GM12878 (cell line): ENCODE measurements around the gene ATG5. TPM values are rescaled to one million over a fixed set of nuclear protein-coding genes. Genes with fewer than 3 reads are reported as not detected.

Source experiments
- ATAC-seq: fragments of 200-7000 bp; cut with Tn5 transposase; 3 replicates; pipeline ENCODE4 v1.9.1; 2020; ENCODE audit warnings: mild to moderate bottlenecking, moderate library complexity
- BruUV-seq: library from RNA; stranded (reverse); fragments of 400-500 nt; replicated peaks from 2 replicates; lab custom pipeline; 2021; lab: Mats Ljungman, UMichigan
- CTCF ChIA-PET: fragments of 300-600 bp; sonication (Branson Sonifier 250); formaldehyde crosslinking; extraction: SDS; loops from one replicate; lab custom pipeline; 2021; ENCODE audit warnings: inconsistent platforms; lab: Yijun Ruan, JAX
- POLR2A ChIA-PET: fragments of 350-600 bp; formaldehyde crosslinking; extraction: SDS; loops from one replicate; lab custom pipeline; 2021; ENCODE audit warnings: inconsistent platforms; lab: Charles Lee
- RAD21 ChIA-PET: fragments of 300-600 bp; sonication (Branson Sonifier 250); formaldehyde crosslinking; loops from one replicate; lab custom pipeline; 2023; ENCODE audit warnings: antibody characterized with exemption; ENCODE audit not compliant: unreplicated experiment; lab: Charles Lee
- SMC1A ChIA-PET: fragments of 300-600 bp; sonication (Branson Sonifier 250); formaldehyde crosslinking; loops from one replicate; lab custom pipeline; 2023; ENCODE audit not compliant: unreplicated experiment, uncharacterized antibody; lab: Charles Lee
- DNase-seq: peaks from one replicate; pipeline ENCODE4 v3.0.0-alpha.2; 2011; ENCODE audit warnings: low read depth, low spot score
- FAIRE-seq: peaks from 3 replicates; lab custom pipeline; 2011; peaks lifted over from hg19 to GRCh38; lab: Jason Lieb, UNC
- H2AFZ ChIP-seq: 2 replicates; pipeline ENCODE4 v1.6.0; 2011; ENCODE audit warnings: low read depth, low read length, control low read depth; ENCODE audit not compliant: control insufficient read depth
- H3K27ac ChIP-seq: 2 replicates; pipeline ENCODE4 v1.5.1; 2011; ENCODE audit warnings: control low read depth; ENCODE audit not compliant: control insufficient read depth, insufficient read depth
- H3K27me3 ChIP-seq, 2 experiments: replicated peaks in 1 of 2; 2 replicates each; pipeline versions ENCODE4 v1.6.0 to v1.6.1; 2011; ENCODE audit warnings: low read length in 1 of 2; ENCODE audit not compliant: control insufficient read depth in 2 of 2, insufficient read depth in 2 of 2
- H3K36me3 ChIP-seq, 2 experiments: 2 replicates each; pipeline ENCODE4 v1.5.1; 2011; ENCODE audit warnings: low read length in 1 of 2; ENCODE audit not compliant: control insufficient read depth in 2 of 2, insufficient read depth in 2 of 2
- H3K4me1 ChIP-seq: 2 replicates; pipeline ENCODE4 v1.6.1; 2011; ENCODE audit warnings: mild to moderate bottlenecking, low read length, moderate library complexity, mixed read lengths; ENCODE audit not compliant: control insufficient read depth, insufficient read depth
- H3K4me2 ChIP-seq: 2 replicates; pipeline ENCODE4 v1.6.0; 2011; ENCODE audit warnings: control low read depth; ENCODE audit not compliant: control insufficient read depth, insufficient read depth
- H3K4me3 ChIP-seq: fragments of 200-600 bp; sonication (generic); 2 replicates; pipeline ENCODE4 v1.5.1; 2016
- H3K79me2 ChIP-seq: 2 replicates; pipeline ENCODE4 v1.6.0; 2011; ENCODE audit warnings: low read length; ENCODE audit not compliant: control insufficient read depth, insufficient read depth
- H3K9ac ChIP-seq: 2 replicates; pipeline ENCODE4 v1.8.0; 2011; ENCODE audit warnings: low read length, control low read depth, mixed read lengths; ENCODE audit not compliant: control insufficient read depth, insufficient read depth
- H3K9me3 ChIP-seq: replicated peaks from 3 replicates; pipeline ENCODE4 v1.5.1; 2011; ENCODE audit warnings: mild to moderate bottlenecking, low read length; ENCODE audit not compliant: control insufficient read depth, insufficient read depth
- H4K20me1 ChIP-seq: 2 replicates; pipeline ENCODE4 v1.6.0; 2011; ENCODE audit not compliant: control insufficient read depth, insufficient read depth
- IKZF1 ChIP-seq: fragments of 450-650 bp; conservative IDR thresholded peaks from 2 replicates; pipeline ENCODE4 v1.6.1; 2017; ENCODE audit warnings: antibody characterized with exemption, mild to moderate bottlenecking
- MYB ChIP-seq: fragments of 150-350 bp; IDR thresholded peaks from 2 replicates; pipeline ENCODE4 v1.6.1; 2014; ENCODE audit warnings: mild to moderate bottlenecking, low read depth, low read length, borderline replicate concordance
- NFYA ChIP-seq: IDR thresholded peaks from 2 replicates; pipeline ENCODE4 v1.6.1; 2011; ENCODE audit warnings: low read depth, mild to moderate bottlenecking, low read length, improper control_type of control experiment, borderline replicate concordance
- NRF1 ChIP-seq: conservative IDR thresholded peaks from 2 replicates; pipeline ENCODE4 v1.6.1; 2011; ENCODE audit warnings: mild to moderate bottlenecking, low read depth, low read length, improper control_type of control experiment
- WGBS: methylation state at CpG from one replicate; pipeline ENCODE4 v1.1.6; 2016; ENCODE audit warnings: low lambda C conversion rate; ENCODE audit not compliant: insufficient replicate concordance, insufficient coverage; ENCODE audit errors: missing lambda C conversion rate; 5-methylcytosine and 5-hydroxymethylcytosine counted together
- in situ Hi-C: fragments of 300-500 bp; cut with MboI; formaldehyde crosslinking; loops from 9 replicates; pipeline ENCODE4 v1.14.3; 2018; ENCODE audit warnings: mixed read lengths
- intact Hi-C: fragments of 100-400 bp; cut with micrococcal nuclease; formaldehyde crosslinking; loops from one replicate; pipeline ENCODE4 v1.14.2; 2022; ENCODE audit not compliant: unreplicated experiment
- polyA plus RNA-seq, 11 experiments: library from polyadenylated mRNA; depleted of rRNA in 4 of 11; unstranded in 6 of 11; stranded (reverse) in 5 of 11; fragments of >200 nt; fragmentation: Nextera tagmentation in 4 of 11; fragmentation: Illumina TruSeq in 1 of 11; extraction: Ambion mirVana in 4 of 11; extraction: Trizol in 1 of 11; gene quantifications; 1 replicate in 1 of 11; 2 replicates in 10 of 11; pipeline versions ENCODE4 v1.2.1 to v1.2.3, GENCODE V29; 2011 to 2016; ENCODE audit warnings: inconsistent platforms in 2 of 11, missing spikeins in 2 of 11, low read depth in 1 of 11
- total RNA-seq, 4 experiments: library from RNA; depleted of rRNA in 3 of 4; stranded (reverse); fragments of >200 nt in 3 of 4; fragmentation: Illumina TruSeq in 1 of 4; extraction: Trizol in 1 of 4; gene quantifications; 2 replicates each; pipeline versions ENCODE4 v1.2.1 to v1.2.3, GENCODE V29; 2013 to 2021

Gene ATG5
- total and polyA plus RNA-seq, 10 of the 15 experiments (the other 5 are each of a cell fraction or from before 2014, with no cell fraction given), result 12.9 to 51.8 (median 23.9) TPM

DNA sequence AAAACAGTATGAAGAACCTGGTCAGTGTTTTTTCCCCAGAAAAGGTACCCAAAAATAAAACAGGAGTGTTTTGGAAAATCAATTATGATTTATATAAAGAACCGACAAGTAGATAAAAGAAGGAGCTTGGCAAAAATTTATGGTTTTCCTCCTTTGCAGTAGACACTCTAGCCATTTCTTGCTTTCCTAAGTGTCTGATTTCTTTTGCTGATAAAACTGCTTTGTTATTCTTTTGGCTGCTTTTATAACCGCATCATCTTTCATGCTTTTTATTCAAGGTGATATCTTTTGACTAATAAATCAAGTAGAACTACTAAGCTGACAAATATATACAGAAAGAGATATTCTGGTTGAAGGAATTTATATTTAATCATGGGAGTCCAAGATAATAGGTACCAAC lies 16.6 kb downstream of the ATG5 start:
- H3K36me3 ChIP-seq, result peaks cover 0 to 12% of the 10 kb centered on the region in 2 experiments; a peak in 2 of 4 replicates
- no peak overlapping the region for H3K4me2 ChIP-seq
- no TSS peak for BruUV-seq
- H3K79me2 ChIP-seq, result peaks cover 2% of the 10 kb centered on the region; the same call in 1 of the 2 replicates
- DNase-seq (no peak), ATAC-seq (no peak)
- intact Hi-C loops, result no loop called here
- H3K27ac ChIP-seq, result no peak overlapping the region
- TF ChIP-seq IKZF1, result no peak
- TF ChIP-seq MYB, result no peak
- TF ChIP-seq NRF1, result no peak
- TF ChIP-seq, all 136 proteins: peak for 0
- peaks cover 7% of the 10 kb centered on the region; the same call in 1 of the 2 replicates for H3K4me1 ChIP-seq
- no peaks in the 10 kb centered on the region for H4K20me1 ChIP-seq
- no peak overlapping the region for H3K9ac ChIP-seq
- RAD21 ChIA-PET, result no interaction called here
- in situ Hi-C loops, result loop anchor here (10.0 kb wide), 2 partner anchors 214 to 574 kb away; no protein-coding TSS in a partner anchor
- no peaks in the 10 kb centered on the region for H3K27me3 ChIP-seq
- WGBS, result 93% methylated on average over 2 of the region's 2 CpGs
- SMC1A ChIA-PET, result interaction anchor here (1.0 to 1.8 kb wide), 3 partner anchors 8 to 219 kb away, joined by 3 to 5 read pairs (median 3); no protein-coding TSS in a partner anchor
- H3K9me3 ChIP-seq, result no peaks in the 10 kb centered on the region
- POLR2A ChIA-PET, result no interaction called here
- no peak overlapping the region for H3K4me3 ChIP-seq
- CTCF ChIA-PET, result interaction anchor here (1.0 to 1.9 kb wide), 4 partner anchors 8 to 877 kb away, joined by 3 to 7 read pairs (median 5); no protein-coding TSS in a partner anchor
- H2AFZ ChIP-seq, result no peak overlapping the region
- no peak for FAIRE-seq

GRCh38 chr6:106305740-106306139 lies 19.8 kb downstream of the ATG5 start:
- BruUV-seq, result no TSS peak
- no peak overlapping the region for H3K27ac ChIP-seq
- ChIA-PET POLR2A (no interaction called here), CTCF (interaction anchor here (0.5 to 1.4 kb wide), 4 partner anchors 29 to 1410 kb away, joined by 3 to 10 read pairs (median 4); no protein-coding TSS in a partner anchor), SMC1A (interaction anchor here (1.1 to 1.7 kb wide), 3 partner anchors 9 to 83 kb away, joined by 3 to 6 read pairs (median 3); no protein-coding TSS in a partner anchor), RAD21 (interaction anchor here (0.8 to 1.2 kb wide), 4 partner anchors 11 to 140 kb away, joined by 3 to 4 read pairs (median 3); no protein-coding TSS in a partner anchor)
- DNase-seq (no peak), FAIRE-seq (no peak), ATAC-seq (no peak)
- peaks cover 0 to 3% of the 10 kb centered on the region in 2 experiments; a peak in 1 of 4 replicates for H3K36me3 ChIP-seq
- no peaks in the 10 kb centered on the region for H3K4me1 ChIP-seq
- no peaks in the 10 kb centered on the region for H4K20me1 ChIP-seq
- no peaks in the 10 kb centered on the region for H3K27me3 ChIP-seq
- H3K4me2 ChIP-seq, result no peak overlapping the region
- no peak overlapping the region for H2AFZ ChIP-seq
- no peak overlapping the region for H3K4me3 ChIP-seq
- in situ Hi-C loops, result loop anchor here (10.0 kb wide), 2 partner anchors 211 to 571 kb away; no protein-coding TSS in a partner anchor
- H3K9ac ChIP-seq, result no peak overlapping the region
- no peak for TF ChIP-seq NFYA
- no peaks in the 10 kb centered on the region for H3K9me3 ChIP-seq
- intact Hi-C loops, result no loop called here
- WGBS, result 100% methylated on average over 2 of the region's 2 CpGs
- no peaks in the 10 kb centered on the region; the same call in 1 of the 2 replicates for H3K79me2 ChIP-seq
